OCI-LY3 (cell line): Measurements from ENCODE around the gene PIK3CB.

ENCODE experiments used
- CTCF ChIP-seq: fragments of 200-600, 300-600 bp; sonication (generic); IDR thresholded peaks from 2 replicates; pipeline ENCODE4 v1.5.1; 2014; ENCODE audit warnings: antibody characterized with exemption, low read length, low read depth
- EZH2phosphoT487 ChIP-seq: fragments of 200-600 bp; shearing (Covaris generic); IDR thresholded peaks from 2 replicates; pipeline ENCODE4 v1.6.1; 2018; ENCODE audit warnings: antibody characterized with exemption, mixed run types, low read depth

GRCh38 chr3:138768946-138769345 lies 65.8 kb downstream of the PIK3CB start:
- no peak for TF ChIP-seq EZH2phosphoT487
- TF ChIP-seq CTCF, result no peak
